NCI-H345 treated with DMSO at 0.1 percent for 48 hours (cell line): Measurements from ENCODE around the gene BRD3OS.

Experiments used
- DNase-seq: peaks from one replicate; lab custom pipeline; 2025; ENCODE audit not compliant: unreplicated experiment; lab: John Stamatoyannopoulos, UW

Gene BRD3OS

DNA sequence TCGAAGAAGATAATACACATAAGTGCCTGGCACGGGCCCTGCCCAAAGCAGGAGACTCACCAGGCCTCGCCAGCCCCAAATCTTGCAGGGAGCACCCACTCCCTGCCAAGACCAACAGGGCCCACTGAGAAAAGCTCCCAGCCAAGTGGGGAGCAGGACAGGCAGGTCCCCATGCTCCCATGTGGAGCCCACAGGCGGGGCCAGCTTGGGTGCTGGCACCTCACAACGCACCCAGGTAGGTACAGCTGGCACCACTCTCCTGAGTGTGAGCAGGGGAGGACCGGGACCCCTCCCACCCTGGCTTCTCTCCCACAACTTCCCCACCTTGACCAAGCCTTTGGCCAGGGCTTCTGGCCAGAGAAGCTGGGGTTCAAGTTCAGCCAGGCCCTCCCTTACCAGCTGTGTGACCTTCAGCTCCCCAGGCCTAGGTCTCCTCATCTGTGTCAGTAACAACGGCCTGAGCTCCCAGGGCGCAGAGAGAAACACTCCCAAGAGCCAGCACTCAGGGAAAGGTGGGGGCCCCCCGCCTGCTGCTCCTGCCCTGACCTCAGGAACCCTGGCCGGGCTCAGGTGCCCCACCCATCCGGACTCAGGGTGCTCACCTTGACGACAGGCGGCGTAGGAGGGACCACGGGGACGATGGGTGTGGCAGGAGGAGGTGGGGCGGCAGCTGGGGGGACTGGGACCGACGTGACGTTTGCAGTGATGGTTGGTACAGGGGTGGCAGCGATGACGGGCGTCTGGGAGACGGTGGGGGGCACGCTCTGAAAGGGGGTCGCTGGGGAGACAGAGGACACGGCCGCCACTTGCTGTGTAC, 24.7 kb downstream of the BRD3OS start:
- no peak for DNase-seq

DNA sequence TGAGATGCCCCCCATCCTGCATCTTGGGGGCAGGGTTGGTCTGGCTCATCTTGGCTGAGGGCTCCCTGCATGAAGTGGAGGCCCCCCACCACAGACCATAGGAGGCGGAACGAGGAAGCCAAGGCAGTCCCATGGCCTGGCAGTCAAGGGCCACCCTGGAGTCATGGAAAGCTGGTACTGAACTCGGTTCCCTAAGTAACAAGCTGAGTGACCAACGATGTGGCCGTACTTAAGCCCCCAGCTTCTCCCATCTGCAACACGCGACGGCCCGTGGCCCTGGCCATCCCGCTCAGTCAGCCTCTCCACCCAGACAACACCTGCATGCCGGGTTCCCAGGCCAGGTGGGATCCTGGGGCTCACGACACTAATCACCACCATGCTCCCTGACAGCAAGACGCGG, 25.4 kb downstream of the BRD3OS start:
- DNase-seq = no peak

DNA sequence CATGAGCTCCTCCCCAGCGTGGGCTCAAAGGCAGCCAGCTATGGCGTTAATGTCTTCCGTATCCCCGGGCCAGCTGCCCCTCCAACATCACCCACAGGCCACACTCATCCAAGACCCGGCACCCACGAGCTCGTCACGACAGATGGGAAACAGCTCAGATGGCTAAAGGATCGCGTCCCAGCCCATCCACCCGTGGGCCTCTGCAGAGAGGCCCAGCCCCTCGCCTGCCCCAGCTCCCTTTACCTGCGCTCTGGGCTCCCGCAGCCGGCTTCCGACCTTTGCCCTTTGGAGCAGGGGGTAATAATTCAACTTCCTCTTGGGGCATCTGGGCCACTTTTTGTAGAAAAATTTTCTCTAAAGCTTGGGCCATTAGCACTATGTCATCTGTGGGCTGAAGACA, 26.0 kb downstream of the BRD3OS start:
- no peak for DNase-seq

DNA sequence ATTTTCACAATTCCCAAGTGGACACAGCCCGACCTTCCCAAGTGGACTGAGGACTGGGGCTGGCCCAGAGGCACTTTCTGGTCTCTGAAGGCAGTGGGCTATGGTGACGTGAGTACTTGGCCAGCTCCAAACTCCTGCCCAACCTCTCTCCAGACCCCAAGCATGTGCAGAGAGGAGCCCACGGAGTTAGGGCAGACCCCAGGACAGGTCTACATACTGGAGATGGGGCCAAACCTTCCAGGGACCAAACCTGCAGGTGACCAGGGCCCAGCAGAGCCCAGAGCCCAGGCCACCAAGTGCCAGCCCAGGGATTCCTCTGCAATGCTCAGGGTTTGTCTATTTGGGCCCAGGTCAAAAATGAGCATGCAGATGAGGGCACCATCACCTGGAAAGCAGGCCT, 27.2 kb downstream of the BRD3OS start:
- DNase-seq = no peak

DNA sequence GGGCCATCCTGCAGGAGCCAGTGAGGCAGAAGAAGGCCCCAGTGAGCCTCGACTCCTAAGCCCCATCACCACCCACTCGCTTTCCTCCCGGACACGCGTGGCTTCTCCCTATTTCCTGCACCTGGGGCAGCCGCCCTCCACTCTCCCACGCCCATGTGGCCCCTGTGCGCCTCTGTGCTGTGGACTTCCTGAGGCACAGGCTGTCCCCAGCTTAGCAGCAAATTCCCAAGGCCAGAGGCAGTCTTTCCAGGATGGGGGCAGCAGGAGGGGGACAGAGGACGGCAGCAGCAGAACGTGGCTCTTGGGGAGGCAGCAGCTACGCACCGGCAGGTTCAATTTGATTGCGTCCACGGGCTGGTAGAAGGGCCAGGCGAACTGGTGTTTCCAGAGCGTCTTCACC, 27.7 kb downstream of the BRD3OS start:
- no peak for DNase-seq

DNA sequence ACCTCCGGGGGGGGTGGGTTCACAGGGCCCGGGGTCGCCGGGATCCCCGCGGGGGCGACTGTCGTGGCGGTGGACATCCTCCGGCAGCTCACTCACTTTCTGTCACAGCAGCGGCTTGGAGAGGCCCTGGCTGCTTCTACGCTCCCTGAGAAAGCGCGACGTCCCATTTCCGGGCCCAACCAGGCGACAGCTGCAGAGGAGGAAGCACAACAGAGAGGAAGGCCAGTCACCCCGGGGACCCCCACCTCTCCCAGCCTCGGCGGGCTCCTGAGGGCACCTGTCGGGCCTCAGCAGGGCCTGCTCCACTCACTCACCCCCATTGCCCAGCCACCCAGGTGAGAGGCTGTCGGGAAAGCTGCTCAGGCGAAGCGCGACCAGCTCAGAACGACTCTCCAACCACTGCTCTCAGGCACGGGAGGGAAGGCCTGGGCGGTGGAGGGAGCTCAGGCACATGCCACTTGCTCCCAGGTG, 28.2 kb downstream of the BRD3OS start:
- no peak for DNase-seq

DNA sequence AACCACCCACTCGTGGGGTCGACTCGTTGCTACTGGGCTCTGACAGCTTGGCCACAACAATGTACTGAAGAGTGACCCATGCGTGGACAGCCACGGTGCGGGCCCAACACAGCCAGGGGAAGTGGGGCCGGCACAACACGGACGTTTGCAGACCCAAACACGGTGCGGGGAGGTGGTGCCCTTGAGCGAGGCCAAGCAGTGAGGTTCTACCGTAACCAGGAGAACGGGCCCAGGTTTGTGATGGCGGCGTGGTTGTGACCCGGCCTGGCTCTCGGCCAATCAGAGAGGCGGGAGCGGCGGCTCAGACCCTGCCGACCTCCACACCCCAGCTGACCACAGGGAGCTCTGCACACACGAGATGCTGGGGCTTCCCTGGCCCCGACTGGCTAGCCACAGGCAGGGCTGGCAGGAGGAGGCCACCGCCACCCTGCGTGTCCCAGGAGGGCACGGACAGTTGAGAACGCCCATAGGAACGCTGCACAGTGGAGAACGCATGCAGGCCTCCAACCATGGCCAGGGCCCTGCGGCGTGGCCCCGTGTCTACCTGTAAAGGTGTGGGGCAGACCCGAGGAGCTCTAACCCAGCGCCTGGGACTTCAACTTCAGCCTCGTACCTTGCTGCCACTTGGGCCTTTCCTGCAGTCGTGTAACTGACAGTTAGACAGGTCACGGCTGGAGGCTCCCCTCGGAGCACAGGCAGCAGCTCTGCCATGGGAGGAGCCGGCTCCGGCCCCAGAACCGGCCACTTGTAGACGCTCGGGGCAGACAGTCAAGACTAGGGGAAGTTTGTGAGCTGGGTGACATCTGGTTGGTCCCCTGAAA, 28.9 kb downstream of the BRD3OS start:
- no peak for DNase-seq

DNA sequence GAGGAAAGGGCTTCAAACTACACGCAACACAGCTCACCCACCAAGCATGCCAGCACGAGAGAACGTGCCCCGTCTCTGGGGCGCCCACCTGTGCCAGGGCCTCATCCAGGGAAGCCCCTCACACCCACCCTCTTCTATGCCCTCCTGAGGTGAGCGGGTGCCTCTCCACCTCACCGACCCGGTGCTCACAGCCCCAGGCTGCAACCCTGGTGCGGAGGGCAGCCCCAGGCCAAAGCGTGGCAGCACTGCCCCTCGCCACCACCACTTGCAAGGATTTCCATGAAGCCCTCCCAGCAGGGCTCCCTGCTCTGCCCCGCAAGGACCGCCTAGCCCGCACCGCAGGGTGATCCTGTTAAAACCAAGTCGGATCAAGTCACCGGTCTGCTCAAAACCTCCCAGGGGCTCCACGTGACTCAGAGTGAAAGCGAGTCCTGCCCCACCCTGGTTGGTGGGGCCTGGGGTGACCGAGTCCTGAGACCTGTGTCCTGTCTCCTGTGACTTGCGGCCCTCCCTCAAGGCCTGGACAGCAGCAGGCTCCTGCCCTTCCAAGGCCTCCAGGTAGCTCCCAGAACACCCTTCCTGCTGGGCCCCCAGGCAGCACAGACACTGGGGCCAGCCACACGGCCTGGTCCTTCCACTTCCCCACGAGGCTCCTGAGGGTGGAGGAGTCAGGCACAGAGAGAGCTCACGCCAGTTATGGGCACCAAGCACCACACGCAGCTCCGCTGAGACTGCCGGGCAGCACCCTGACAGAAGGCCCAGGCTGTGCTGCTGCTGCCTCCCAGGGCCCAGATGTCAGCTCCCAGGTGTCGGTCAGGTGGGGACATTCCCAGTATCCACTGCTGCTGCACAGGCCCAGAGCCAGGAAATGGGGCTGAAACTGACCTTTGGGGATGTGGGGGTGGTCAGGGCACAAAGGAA, 29.9 kb downstream of the BRD3OS start:
- DNase-seq = no peak

DNA sequence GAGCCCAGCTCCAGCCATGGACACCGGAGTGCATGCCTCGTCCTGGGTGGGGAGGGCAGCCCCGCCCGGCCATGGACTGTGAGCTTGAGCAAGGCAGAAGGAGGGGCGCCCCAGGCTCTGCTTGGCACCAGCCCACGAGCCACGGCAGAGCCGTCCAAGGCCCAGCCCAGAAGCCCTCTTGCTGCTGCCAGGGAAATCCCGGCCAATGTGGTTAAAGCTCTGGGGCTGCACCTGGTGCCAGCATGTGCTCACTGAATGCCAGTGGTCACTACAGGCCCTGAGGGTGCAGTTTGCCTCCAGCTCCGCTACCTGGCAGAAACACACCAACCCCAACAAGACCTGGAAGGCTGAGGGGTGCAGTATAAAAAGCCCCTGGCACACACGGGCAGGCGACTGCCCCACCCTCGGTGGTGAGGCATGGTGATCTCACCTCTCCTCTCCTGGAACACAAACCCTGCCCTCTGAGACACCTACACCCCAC, 30.7 kb downstream of the BRD3OS start:
- DNase-seq = no peak

DNA sequence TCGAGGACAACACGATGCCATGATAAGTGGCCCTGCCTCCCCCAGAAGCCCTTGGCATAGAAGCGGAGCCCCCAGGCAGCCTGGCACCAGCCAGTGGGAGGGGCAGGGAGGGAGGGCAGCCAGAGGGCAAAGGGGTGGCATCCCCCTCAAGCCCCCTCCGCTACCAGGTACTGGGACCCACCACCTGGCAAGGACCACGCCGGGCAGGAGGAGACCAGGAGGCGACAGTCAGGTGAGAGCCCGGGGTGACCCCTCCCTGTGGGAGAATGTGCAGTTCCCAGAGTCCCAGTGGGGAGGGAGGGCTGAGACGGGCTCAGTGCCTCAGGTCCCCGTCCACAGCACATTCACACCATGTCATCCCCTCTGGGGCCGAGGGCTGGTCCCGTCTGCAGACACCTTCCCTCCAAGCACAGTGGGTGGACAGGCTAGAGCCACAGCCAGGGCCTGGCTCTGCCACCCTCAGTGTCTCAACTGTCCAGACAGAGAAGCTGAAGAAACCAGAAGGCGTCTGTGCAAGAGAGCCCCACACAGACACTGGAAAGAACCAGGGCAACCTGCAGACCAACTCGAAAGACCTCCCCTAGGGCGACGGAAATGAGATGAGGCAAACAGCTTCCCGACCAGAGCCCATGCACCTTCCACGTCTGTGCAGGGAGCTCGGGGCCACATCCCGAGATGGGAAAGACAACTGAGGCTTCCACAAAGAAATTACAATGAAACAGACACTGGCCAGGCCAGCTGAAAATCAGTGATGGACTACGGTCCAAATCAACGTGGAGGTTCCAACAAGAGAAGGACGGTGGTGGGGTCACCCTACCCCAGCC, 31.4 kb downstream of the BRD3OS start:
- no peak for DNase-seq

DNA sequence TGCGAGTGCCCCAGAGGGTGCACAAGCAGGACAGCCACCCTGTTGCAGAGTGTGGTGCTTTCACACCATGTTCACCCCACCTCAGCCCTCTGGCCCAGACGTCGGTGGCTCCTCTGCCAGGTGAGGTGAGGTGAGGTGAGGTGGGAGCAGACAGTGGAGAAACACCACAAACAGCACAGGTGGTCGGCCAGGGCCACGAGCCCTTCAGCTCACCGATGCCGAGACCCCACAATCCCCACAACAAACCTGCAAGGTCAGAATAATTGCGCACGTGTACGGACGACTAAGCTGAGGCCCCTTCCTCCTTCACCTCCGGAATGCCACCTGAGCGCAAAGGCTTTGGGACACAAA, 32.0 kb downstream of the BRD3OS start:
- DNase-seq = no peak

DNA sequence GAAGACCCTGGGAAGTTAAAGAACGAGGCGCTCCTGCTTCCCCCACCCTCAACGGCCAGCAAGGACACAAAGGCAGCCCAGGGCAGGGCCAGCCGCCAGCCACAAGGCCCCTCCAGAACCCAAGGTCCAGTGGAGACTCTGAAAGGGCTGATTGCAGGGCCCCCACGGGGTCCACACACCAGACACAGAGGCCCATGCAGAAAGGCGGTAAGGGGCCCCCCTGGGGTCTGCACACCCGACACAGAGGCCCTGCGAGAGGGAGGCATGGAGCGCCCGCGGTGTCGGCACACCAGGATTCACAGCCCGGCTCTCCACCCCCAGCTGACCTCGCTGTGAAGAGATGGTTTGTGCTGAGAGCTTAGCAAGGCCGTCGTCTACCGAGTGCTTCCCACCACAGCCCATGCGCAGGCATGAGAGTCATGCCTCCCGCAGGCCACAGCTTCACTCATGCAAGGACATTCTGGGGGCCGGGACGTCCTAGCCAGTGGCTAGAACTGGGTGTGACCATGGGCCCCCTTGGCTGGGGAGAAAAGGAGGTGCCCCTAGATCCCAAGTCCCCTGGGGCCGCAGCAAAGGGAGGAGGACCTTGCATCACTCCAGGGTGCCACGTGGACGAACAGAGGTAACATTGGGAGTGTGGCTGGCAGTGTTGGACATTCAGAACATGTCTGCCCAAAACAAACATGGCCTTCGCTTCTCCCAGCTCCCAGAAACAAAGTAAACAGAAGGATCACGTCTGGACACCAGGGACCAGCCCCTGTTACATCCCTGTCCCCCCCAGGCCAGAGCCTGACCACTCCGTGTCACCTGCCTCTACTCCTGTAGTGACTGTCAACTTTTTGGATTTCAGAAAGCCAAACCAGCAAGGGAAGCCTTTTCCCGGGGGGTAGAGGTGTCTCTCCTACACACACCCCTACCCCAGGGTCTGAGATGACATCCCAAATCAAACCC, 32.7 kb downstream of the BRD3OS start:
- DNase-seq = no peak

DNA sequence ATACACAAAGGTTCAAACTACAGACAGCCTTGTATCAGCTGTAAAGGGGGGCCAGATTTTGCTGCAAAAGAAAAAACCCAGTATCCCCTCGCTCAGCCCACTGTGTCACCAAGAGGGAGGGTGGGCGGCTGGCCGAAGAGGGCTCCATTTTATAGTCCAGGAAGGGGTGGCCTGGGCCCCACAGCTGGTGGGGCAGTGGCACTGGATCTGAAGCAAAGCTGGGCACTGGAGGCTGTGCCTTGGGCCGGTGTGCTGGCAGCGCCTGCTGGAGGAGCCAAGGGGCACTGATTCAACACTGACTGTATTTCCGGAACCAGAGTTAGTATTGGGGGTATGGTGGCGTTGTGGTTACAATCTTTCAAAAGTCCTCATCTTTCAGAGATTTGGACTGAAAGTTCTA, 33.4 kb downstream of the BRD3OS start:
- DNase-seq = no peak

DNA sequence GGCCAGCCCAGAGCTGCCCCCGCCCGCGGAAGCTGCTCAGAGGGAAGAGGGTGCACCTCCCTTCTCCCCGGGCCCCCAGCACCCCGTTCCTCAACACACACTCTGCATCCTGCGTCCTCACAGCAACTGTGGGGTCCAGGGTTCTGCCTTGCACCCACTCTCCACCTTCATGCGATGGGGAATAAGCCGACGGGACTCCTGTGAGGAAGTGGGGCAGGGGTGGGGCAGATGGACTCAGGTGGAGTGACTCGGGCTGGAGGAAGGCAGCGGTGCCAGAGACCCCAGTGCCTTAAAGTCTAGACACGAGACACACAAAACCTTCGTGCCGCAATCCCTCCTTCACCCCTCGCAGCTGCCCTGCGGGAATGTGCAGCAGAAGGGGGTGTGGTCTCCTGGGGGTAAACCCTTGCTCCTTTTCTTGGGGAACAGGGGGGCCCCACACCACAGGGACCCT, 33.9 kb downstream of the BRD3OS start:
- no peak for DNase-seq

DNA sequence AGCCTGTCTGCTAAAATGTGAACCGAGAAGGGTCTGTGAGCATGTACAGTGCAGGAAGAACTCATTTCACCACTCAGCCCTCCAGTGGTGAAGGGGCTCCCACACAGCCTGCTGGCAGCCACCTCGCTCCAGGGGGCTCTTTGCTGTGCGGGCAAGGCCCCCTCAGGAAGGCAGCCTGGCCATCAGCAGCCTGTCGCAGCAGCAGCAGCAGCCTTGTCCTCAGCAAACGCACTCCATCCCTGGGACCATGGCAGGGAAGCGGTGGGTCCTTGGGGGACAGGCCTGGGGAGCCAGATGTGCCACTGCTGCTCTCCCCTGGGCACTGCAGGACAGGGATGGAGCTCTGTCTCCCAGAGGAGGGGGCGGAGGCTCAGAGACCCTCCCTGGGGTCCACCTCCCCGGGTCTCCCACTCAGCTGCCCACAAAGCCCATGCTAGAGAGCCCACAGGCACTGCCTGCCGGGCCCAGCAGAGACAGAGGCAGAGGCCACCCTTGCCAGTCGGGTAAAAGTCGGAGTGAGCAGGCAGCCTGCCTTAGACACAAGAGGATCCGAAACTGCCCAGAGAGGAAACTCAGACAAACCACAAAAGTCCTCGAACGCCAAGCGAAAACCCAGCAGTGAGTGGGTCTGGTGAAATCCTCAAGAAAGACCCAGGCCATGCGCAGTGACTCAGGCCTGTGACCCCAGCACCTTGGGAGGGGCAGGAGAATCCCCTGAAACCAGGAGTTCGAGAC, 34.5 kb downstream of the BRD3OS start:
- no peak for DNase-seq

DNA sequence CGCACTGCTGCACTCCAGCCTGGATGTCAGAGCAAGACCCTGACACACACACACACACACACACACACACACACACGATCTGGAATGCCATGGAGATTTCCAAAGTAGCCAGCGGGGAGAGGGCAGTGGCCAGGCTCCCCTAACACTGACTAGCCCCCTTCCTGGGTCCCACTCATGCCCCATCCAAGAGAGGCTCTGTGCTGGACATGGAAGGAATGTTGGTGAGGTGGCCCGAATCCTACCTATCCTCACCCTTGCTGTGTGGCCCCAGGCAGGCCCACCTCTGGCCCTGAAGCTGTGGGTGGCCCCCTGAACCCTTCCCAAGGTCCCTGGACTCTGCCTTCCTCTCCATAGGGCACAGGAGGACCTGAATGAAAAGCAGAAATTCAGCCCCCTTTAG, 35.3 kb downstream of the BRD3OS start:
- no peak for DNase-seq

DNA sequence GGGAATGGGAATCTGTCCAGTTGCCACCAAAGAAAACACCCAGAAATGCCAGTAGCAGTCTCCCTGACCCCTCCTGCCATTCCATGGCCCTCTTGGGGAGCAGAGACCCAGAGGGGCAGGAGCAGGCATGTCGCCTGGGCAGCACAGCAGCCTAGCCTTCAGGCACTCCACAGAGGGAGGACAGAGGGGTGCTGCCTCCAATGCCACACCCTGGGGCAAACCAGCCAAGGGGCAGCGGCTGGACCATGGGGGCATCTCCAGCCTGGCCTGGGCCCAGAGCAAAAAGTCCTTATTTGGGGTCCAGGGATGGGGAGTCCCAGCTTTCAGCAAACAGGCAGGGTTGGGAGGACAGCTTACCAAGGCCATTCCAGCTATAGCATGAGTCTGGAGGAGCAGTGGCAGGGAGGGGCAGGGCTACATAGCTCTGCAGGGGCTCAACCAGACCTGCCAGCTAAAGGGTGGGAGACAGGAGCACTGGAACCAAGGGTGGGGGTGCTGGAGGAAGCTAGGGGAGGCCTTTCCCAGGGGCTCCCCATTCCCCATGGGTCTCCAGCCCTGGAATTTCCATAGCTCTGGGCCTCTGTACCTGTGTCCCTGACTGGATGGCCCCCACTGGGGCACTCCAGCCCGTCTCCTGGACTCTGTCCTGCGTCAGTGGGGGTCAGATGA, 35.9 kb downstream of the BRD3OS start:
- no peak for DNase-seq
